Effector memory CD4-positive, alpha-beta T cell (primary cell): ENCODE data around the gene ADRA2B.
A peak's percentile ranks its signal among the peaks of the same experiment; 100 is the strongest.

Experiments
- DNase-seq, 3 donors: peaks; one replicate each; pipeline ENCODE4 v3.0.0-alpha.2; 2020
- H3K27ac ChIP-seq: 2 replicates; pipeline ENCODE4 v1.7.0; 2013; ENCODE audit warnings: mild to moderate bottlenecking, low read length, moderate library complexity; ENCODE audit not compliant: insufficient read depth, poor library complexity, severe bottlenecking
- H3K27me3 ChIP-seq: replicated peaks from 2 replicates; pipeline ENCODE4 v1.7.0; 2013; ENCODE audit warnings: mild to moderate bottlenecking, low read length; ENCODE audit not compliant: insufficient read depth, control insufficient read depth, poor library complexity, severe bottlenecking
- H3K36me3 ChIP-seq: 2 replicates; pipeline ENCODE4 v1.7.0; 2013; ENCODE audit warnings: mild to moderate bottlenecking, low read length, moderate library complexity; ENCODE audit not compliant: control insufficient read depth, insufficient read depth
- H3K4me1 ChIP-seq: 2 replicates; pipeline ENCODE4 v1.7.0; 2013; ENCODE audit warnings: low read length, mild to moderate bottlenecking; ENCODE audit not compliant: control insufficient read depth, insufficient read depth, poor library complexity, severe bottlenecking
- H3K4me3 ChIP-seq: 2 replicates; pipeline ENCODE4 v1.7.0; 2013; ENCODE audit warnings: low read length, low read depth, mild to moderate bottlenecking; ENCODE audit not compliant: insufficient read depth, poor library complexity, severe bottlenecking
- H3K9me3 ChIP-seq: 2 replicates; pipeline ENCODE4 v1.7.0; 2013; ENCODE audit warnings: mild to moderate bottlenecking, low read length, moderate library complexity; ENCODE audit not compliant: control insufficient read depth

Gene ADRA2B

GRCh38 chr2:96156926-96157648 is 40.7 kb upstream of the ADRA2B start:
- peaks cover 28% of the 10 kb centered on the region for H3K4me1 ChIP-seq
- H3K27ac ChIP-seq = peak overlapping the region; percentile 7

DNA sequence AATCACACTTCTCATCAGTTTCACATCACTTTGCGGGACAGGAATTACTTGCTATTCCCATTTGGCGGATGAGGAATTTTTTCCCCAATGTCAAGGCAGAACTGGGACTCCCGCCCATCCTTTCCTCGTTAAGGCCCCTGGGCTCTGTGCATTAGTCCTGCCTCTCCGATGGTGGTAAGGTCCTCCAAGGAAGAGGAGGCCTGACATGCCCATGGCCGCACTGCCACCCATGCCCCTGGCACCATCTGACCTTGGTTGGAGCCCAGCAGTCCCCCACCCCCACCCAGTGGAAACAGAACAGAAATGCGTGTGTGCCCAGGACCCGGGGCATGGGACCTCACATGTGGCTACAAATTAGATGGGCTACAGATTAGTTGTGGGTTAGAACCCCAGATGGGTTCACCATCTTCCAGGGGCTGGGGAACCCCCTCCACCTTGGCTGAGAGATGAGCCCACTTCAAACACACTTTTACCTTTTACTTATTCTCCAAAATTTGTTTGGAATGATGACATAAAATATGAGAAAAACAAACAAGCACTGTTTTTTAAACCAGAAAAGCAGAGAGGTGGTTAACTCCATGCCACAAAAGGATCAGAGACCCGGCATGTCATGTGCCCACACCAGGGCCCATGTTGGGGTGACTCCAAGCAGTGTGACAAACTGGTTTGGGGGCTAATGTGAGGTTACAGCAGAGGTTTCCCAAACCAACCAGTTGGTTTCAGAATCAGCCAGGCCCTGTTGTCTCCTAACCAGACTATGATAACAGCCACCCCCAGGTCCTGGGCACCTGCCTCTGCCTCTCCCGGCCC is 39.8 kb upstream of the ADRA2B start:
- Histone ChIP-seq H3K4me3 (no peak overlapping the region), H3K36me3 (no peaks in the 10 kb centered on the region), H3K4me1 (peaks cover 32% of the 10 kb centered on the region), H3K9me3 (no peaks in the 10 kb centered on the region), H3K27ac (peak overlapping the region; percentile 7), H3K27me3 (no peaks in the 10 kb centered on the region)
- no peak for DNase-seq

More at GRCh38 chr2:96156926-96157648, 40.7 kb upstream of the ADRA2B start:
- H3K9me3 ChIP-seq = no peaks in the 10 kb centered on the region
- H3K27me3 ChIP-seq = no peaks in the 10 kb centered on the region
- peak overlapping the region; percentile 7 for H3K4me3 ChIP-seq
- DNase-seq = no peak
- no peaks in the 10 kb centered on the region for H3K36me3 ChIP-seq

GRCh38 chr2:96154506-96155380 is 38.4 kb upstream of the ADRA2B start:
- Histone ChIP-seq H3K27ac (no peak overlapping the region), H3K4me1 (peaks cover 34% of the 10 kb centered on the region)

GRCh38 chr2:96153991-96154431 is 37.6 kb upstream of the ADRA2B start:
- Histone ChIP-seq H3K9me3 (no peaks in the 10 kb centered on the region), H3K4me1 (peaks cover 31% of the 10 kb centered on the region), H3K36me3 (no peaks in the 10 kb centered on the region), H3K27me3 (no peaks in the 10 kb centered on the region), H3K4me3 (no peak overlapping the region), H3K27ac (no peak overlapping the region)
- no peak for DNase-seq

More at GRCh38 chr2:96154506-96155380, 38.4 kb upstream of the ADRA2B start:
- H3K4me3 ChIP-seq = no peak overlapping the region
- H3K9me3 ChIP-seq = no peaks in the 10 kb centered on the region
- no peaks in the 10 kb centered on the region for H3K36me3 ChIP-seq
- no peaks in the 10 kb centered on the region for H3K27me3 ChIP-seq
- no peak for DNase-seq

- H3K4me3 ChIP-seq = no peak overlapping the region
- H3K4me1 ChIP-seq = peaks cover 30% of the 10 kb centered on the region
- no peak overlapping the region for H3K27ac ChIP-seq
- no peaks in the 10 kb centered on the region for H3K9me3 ChIP-seq
- H3K27me3 ChIP-seq = no peaks in the 10 kb centered on the region
- no peak for DNase-seq
- H3K36me3 ChIP-seq = no peaks in the 10 kb centered on the region
Measured at GRCh38 chr2:96153291-96153713, 36.9 kb upstream of the ADRA2B start.

GRCh38 chr2:96152304-96153161 is 36.2 kb upstream of the ADRA2B start:
- Histone ChIP-seq H3K4me3 (no peak overlapping the region), H3K4me1 (peaks cover 30% of the 10 kb centered on the region)
- DNase-seq = no peak

DNA sequence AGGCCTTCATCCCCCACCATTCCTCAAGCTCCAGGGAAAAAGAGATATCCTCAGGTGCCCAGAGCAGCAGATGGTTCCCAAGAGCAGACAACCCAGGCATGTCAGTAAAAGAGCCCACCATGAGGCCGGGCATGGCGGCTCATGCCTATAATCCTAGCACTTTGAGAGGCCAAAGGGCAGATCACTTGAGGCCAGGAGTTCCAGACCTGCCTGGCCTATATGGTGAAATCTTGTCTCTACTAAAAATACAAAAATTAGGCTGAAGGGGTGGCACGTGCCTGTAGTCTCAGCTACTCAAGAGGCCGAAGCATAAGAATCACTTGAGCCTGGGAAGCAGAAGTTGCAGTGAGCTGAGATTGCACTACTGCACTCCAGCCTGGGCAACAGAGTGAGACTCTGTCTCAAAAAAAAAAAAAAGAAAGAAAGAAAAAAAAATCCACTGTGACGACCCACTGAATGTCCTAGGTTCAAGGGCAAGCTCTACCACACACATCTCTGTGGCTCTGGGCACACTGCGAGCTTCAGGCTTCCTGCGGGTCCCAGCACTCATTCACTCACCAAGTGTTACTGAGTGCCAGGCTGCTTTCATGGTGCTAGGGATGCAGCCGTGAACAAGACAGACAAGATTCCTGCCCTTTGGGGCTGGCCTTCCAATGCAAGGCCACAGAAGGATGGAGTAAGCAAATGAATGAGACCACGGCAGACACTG is 35.4 kb upstream of the ADRA2B start:
- no peak for DNase-seq
- Histone ChIP-seq H3K27me3 (no peaks in the 10 kb centered on the region), H3K9me3 (no peaks in the 10 kb centered on the region), H3K27ac (no peak overlapping the region), H3K4me3 (no peak overlapping the region), H3K4me1 (peaks cover 33% of the 10 kb centered on the region), H3K36me3 (no peaks in the 10 kb centered on the region)

More at GRCh38 chr2:96152304-96153161, 36.2 kb upstream of the ADRA2B start:
- Histone ChIP-seq H3K9me3 (no peaks in the 10 kb centered on the region), H3K36me3 (no peaks in the 10 kb centered on the region), H3K27me3 (no peaks in the 10 kb centered on the region), H3K27ac (no peak overlapping the region)

- no peaks in the 10 kb centered on the region for H3K36me3 ChIP-seq
- no peak for DNase-seq
- H3K4me1 ChIP-seq = peaks cover 39% of the 10 kb centered on the region
- H3K4me3 ChIP-seq = no peak overlapping the region
- H3K9me3 ChIP-seq = no peaks in the 10 kb centered on the region
- H3K27ac ChIP-seq = no peak overlapping the region
- no peaks in the 10 kb centered on the region for H3K27me3 ChIP-seq
Measured at GRCh38 chr2:96150791-96151594, 34.6 kb upstream of the ADRA2B start.
